GM23248 (cell line): ENCODE data around the gene SMPD3. TPM values are rescaled to one million over a fixed set of nuclear protein-coding genes. Genes with fewer than 3 reads are reported as not detected.

ENCODE experiments used
- DNase-seq: peaks from one replicate; pipeline ENCODE4 v3.0.0-alpha.2; 2015
- H2AFZ ChIP-seq: fragments of 200-600 bp; sonication (generic); 2 replicates; pipeline ENCODE4 v1.6.1; 2016; ENCODE audit warnings: antibody characterized with exemption
- H3F3A ChIP-seq: fragments of 200-600 bp; sonication (generic); 2 replicates; pipeline ENCODE4 v1.6.1; 2016; ENCODE audit warnings: mild to moderate bottlenecking, antibody characterized with exemption, mixed run types; ENCODE audit not compliant: insufficient read depth
- H3K27ac ChIP-seq: fragments of 200-600 bp; sonication (generic); 2 replicates; pipeline ENCODE4 v1.5.1; 2016; ENCODE audit warnings: mild to moderate bottlenecking
- H3K27me3 ChIP-seq: fragments of 200-600 bp; sonication (generic); replicated peaks from 2 replicates; pipeline ENCODE4 v1.6.1; 2016; ENCODE audit warnings: mild to moderate bottlenecking; ENCODE audit not compliant: insufficient read depth
- H3K36me3 ChIP-seq: fragments of 200-600 bp; sonication (generic); 2 replicates; pipeline ENCODE4 v1.6.1; 2016; ENCODE audit warnings: low read depth, mild to moderate bottlenecking
- H3K4me1 ChIP-seq: fragments of 200-600 bp; sonication (generic); 2 replicates; pipeline ENCODE4 v1.6.1; 2016; ENCODE audit warnings: mild to moderate bottlenecking; ENCODE audit not compliant: insufficient read depth
- H3K4me2 ChIP-seq: fragments of 200-600 bp; sonication (generic); one replicate; pipeline ENCODE4 v1.6.1; 2016; ENCODE audit warnings: mild to moderate bottlenecking; ENCODE audit not compliant: unreplicated experiment
- H3K4me3 ChIP-seq: fragments of 200-600 bp; sonication (generic); 2 replicates; pipeline ENCODE4 v1.5.1; 2016; ENCODE audit warnings: mild to moderate bottlenecking
- H3K79me2 ChIP-seq: fragments of 200-600 bp; sonication (generic); 2 replicates; pipeline ENCODE4 v1.6.1; 2016; ENCODE audit warnings: mild to moderate bottlenecking; ENCODE audit not compliant: insufficient read depth
- H3K9ac ChIP-seq: fragments of 200-600 bp; sonication (generic); 2 replicates; pipeline ENCODE4 v1.6.1; 2016; ENCODE audit warnings: mild to moderate bottlenecking
- H3K9me2 ChIP-seq: fragments of 200-600 bp; sonication (generic); 2 replicates; pipeline ENCODE4 v1.6.1; 2016; ENCODE audit warnings: mixed run types, mild to moderate bottlenecking, moderate library complexity; ENCODE audit not compliant: insufficient read depth
- H3K9me3 ChIP-seq: fragments of 200-600 bp; sonication (generic); one replicate; pipeline ENCODE4 v1.6.1; 2017; ENCODE audit warnings: low read depth
- H4K20me1 ChIP-seq: fragments of 200-600 bp; sonication (generic); 2 replicates; pipeline ENCODE4 v1.6.0; 2016; ENCODE audit not compliant: insufficient read depth
- EZH2 ChIP-seq: fragments of 200-600 bp; sonication (generic); IDR thresholded peaks from 2 replicates; pipeline ENCODE4 v1.6.1; 2018; ENCODE audit warnings: antibody characterized with exemption, mild to moderate bottlenecking; ENCODE audit not compliant: insufficient read depth, poor library complexity, severe bottlenecking
- EZH2phosphoT487 ChIP-seq: fragments of 200-600 bp; sonication (generic); IDR thresholded peaks from 2 replicates; pipeline ENCODE4 v1.6.1; 2018; ENCODE audit warnings: antibody characterized with exemption, moderate library complexity, mild to moderate bottlenecking, low read depth; ENCODE audit not compliant: insufficient read depth
- WGBS, 2 experiments: methylation state at CpG; one replicate each; pipeline ENCODE4 v1.1.6; 2015 to 2017; ENCODE audit warnings: low lambda C conversion rate in 2 of 2, low coverage in 1 of 2; ENCODE audit errors: missing lambda C conversion rate in 2 of 2; 5-methylcytosine and 5-hydroxymethylcytosine counted together
- in situ Hi-C: fragments of 300-500 bp; cut with MboI; formaldehyde crosslinking; loops from 2 replicates; pipeline ENCODE4 v1.15.0; 2020
- polyA plus RNA-seq: library from polyadenylated mRNA; unstranded; fragments of >200 nt; fragmentation: Nextera tagmentation; extraction: Ambion mirVana; gene quantifications from 2 replicates; pipeline ENCODE4 v1.2.1, GENCODE V29; 2016
- total RNA-seq: library from RNA; depleted of rRNA; stranded (reverse); fragments of >200 nt; shearing (Covaris generic); gene quantifications from 2 replicates; pipeline ENCODE4 v1.2.3, GENCODE V29; 2014

SMPD3 gene
- total and polyA plus RNA-seq, 2 experiments from 2014 or later, result 0.24 to 0.32 TPM

DNA sequence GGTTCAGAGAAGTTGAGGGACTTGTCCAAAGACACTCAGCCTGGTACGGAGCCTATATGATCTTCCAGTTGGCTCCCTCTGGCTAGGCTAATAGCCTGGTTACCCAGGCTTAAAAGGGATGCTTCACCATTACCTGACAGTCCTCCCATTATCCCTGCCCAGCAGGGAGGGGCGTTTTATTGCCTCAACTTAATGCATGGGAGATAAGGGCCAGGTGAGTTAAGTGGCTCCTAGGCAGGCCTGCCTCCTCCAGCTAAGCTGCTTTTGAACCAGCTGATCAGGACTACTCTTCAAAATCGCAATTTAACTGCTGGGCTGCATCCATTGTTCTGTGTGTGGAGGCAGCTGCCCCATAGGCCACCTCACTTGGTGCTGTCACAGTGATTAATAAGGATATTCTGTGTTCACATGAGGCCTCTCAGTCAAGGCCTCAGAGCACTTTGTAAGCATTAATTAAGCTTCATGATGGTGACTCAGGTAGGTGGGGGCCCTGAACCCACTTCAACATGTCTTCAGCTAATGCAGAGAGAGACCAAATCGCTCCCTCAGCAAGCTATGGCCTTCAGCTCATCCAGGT lies 27.9 kb downstream of the SMPD3 start:
- WGBS, 2 experiments, result 50 to 54% methylated on average over 4 of the region's 4 CpGs
- Histone ChIP-seq H3K4me3 (no peak overlapping the region), H3K36me3 (no peaks in the 10 kb centered on the region), H3K27me3 (peaks cover 13% of the 10 kb centered on the region), H3K4me2 (no peak overlapping the region), H4K20me1 (no peaks in the 10 kb centered on the region), H3K27ac (no peak overlapping the region), H3K79me2 (no peaks in the 10 kb centered on the region), H3K9ac (no peak overlapping the region), H3F3A (no peaks in the 10 kb centered on the region), H2AFZ (no peak overlapping the region), H3K9me3 (no peaks in the 10 kb centered on the region), H3K9me2 (no peaks in the 10 kb centered on the region), H3K4me1 (no peaks in the 10 kb centered on the region)
- TF ChIP-seq EZH2phosphoT487, result no peak
- TF ChIP-seq EZH2, result no peak
- in situ Hi-C loops, result no loop called here
- DNase-seq, result no peak

GRCh38 chr16:68417711-68418301 lies 30.5 kb downstream of the SMPD3 start:
- peaks cover 10% of the 10 kb centered on the region; the same call in 1 of the 2 replicates for H3K27me3 ChIP-seq
- DNase-seq, result no peak
- WGBS, 2 experiments, result 64 to 66% methylated on average over 11 of the region's 11 CpGs

GRCh38 chr16:68416057-68417046 lies 32.0 kb downstream of the SMPD3 start:
- Histone ChIP-seq H3K27ac (no peak overlapping the region), H3F3A (no peaks in the 10 kb centered on the region), H3K36me3 (no peaks in the 10 kb centered on the region), H3K4me2 (no peak overlapping the region), H4K20me1 (no peaks in the 10 kb centered on the region), H3K9me2 (no peaks in the 10 kb centered on the region), H3K9ac (no peak overlapping the region), H3K4me1 (0 out of 2 replicates have a peak, but pooled peaks cover 9% of the 10 kb centered on the region), H3K9me3 (no peaks in the 10 kb centered on the region), H3K4me3 (no peak overlapping the region), H3K27me3 (peaks cover under 1% of the 10 kb centered on the region; the same call in 1 of the 2 replicates), H2AFZ (no peak overlapping the region), H3K79me2 (no peaks in the 10 kb centered on the region)
- in situ Hi-C loops, result no loop called here
- no peak for TF ChIP-seq EZH2
- no peak for TF ChIP-seq EZH2phosphoT487
- no peak for DNase-seq
- 51 to 52% methylated on average over 15 of the region's 15 CpGs for WGBS, 2 experiments

More at GRCh38 chr16:68417711-68418301, 30.5 kb downstream of the SMPD3 start:
- Histone ChIP-seq H3K4me3 (no peak overlapping the region), H3F3A (no peaks in the 10 kb centered on the region), H3K36me3 (no peaks in the 10 kb centered on the region), H3K9me2 (no peaks in the 10 kb centered on the region), H3K27ac (no peak overlapping the region), H4K20me1 (no peaks in the 10 kb centered on the region), H3K9ac (no peak overlapping the region), H3K4me2 (no peak overlapping the region), H2AFZ (no peak overlapping the region), H3K9me3 (no peaks in the 10 kb centered on the region), H3K4me1 (0 out of 2 replicates have a peak, but pooled peaks cover 9% of the 10 kb centered on the region), H3K79me2 (no peaks in the 10 kb centered on the region)
- no peak for TF ChIP-seq EZH2phosphoT487
- no peak for TF ChIP-seq EZH2
- in situ Hi-C loops, result no loop called here

DNA sequence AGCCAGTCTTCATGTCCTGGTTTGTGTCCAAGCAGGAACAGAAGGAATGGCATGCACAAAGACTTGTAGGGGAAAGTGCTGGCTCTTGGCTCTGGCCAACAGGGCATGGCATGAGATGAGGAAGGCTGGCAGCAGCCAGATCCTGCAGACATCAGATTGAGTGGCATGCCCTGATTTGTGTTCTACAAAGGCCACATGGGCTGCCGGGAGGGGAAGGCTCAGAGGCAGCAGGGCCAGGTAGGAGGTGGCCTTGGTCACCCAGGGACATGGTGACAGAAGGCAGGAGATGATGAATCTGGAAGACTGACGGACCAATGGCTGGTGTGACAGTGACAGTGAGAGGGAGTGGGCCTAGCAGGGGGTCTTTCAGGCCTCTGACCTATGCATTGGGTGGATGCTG lies 33.7 kb downstream of the SMPD3 start:
- TF ChIP-seq EZH2 (no peak), EZH2phosphoT487 (no peak)
- no peak for DNase-seq
- Histone ChIP-seq H3K27ac (no peak overlapping the region), H3K4me2 (no peak overlapping the region), H3F3A (no peaks in the 10 kb centered on the region), H3K4me1 (0 out of 2 replicates have a peak, but pooled peaks cover 9% of the 10 kb centered on the region), H3K27me3 (no peaks in the 10 kb centered on the region; the same call in 1 of the 2 replicates), H3K36me3 (no peaks in the 10 kb centered on the region), H3K4me3 (no peak overlapping the region), H4K20me1 (no peaks in the 10 kb centered on the region), H3K79me2 (no peaks in the 10 kb centered on the region), H3K9me2 (no peaks in the 10 kb centered on the region), H3K9ac (no peak overlapping the region), H3K9me3 (no peaks in the 10 kb centered on the region), H2AFZ (no peak overlapping the region)
- in situ Hi-C loops, result no loop called here
- WGBS, 2 experiments, result 57 to 61% methylated on average over 2 of the region's 2 CpGs
